ENCODE measurements around the gene GSTO2. TPM values are rescaled to one million over a fixed set of nuclear protein-coding genes. Genes with fewer than 3 reads are reported as not detected.
A peak's percentile ranks its signal among the peaks of the same experiment; 100 is the strongest.

GSTO2 gene
- total and polyA plus RNA-seq, 2 of the 13 experiments (the other 11 are each of a cell fraction or from before 2014, with no cell fraction given), result 2.1 to 7.9 TPM

DNA sequence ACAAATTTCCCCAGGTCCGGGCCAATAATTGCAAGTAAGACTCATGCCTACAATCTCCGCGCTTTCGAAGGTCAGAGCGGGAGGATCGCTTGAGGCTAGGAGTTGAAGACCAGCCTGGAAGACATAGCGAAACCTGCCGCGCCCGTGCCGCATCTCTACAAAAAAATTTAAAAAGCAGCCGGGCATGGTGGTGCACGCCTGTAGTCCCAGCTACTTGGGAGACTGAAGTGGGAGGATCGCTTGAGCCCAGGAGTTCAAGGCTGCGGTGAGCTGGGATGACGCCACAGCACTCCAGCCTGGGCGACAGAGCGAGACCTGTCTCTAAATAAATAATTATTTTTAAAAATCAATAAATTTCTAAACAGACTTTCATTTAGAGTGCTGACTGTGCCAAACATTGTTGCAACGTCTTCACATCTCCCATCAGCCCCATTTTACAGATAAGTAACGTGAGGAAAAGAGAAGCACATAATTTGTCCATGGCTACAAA lies 36.3 kb upstream of the GSTO2 start (continued):
- TF ChIP-seq, protein P1, sequence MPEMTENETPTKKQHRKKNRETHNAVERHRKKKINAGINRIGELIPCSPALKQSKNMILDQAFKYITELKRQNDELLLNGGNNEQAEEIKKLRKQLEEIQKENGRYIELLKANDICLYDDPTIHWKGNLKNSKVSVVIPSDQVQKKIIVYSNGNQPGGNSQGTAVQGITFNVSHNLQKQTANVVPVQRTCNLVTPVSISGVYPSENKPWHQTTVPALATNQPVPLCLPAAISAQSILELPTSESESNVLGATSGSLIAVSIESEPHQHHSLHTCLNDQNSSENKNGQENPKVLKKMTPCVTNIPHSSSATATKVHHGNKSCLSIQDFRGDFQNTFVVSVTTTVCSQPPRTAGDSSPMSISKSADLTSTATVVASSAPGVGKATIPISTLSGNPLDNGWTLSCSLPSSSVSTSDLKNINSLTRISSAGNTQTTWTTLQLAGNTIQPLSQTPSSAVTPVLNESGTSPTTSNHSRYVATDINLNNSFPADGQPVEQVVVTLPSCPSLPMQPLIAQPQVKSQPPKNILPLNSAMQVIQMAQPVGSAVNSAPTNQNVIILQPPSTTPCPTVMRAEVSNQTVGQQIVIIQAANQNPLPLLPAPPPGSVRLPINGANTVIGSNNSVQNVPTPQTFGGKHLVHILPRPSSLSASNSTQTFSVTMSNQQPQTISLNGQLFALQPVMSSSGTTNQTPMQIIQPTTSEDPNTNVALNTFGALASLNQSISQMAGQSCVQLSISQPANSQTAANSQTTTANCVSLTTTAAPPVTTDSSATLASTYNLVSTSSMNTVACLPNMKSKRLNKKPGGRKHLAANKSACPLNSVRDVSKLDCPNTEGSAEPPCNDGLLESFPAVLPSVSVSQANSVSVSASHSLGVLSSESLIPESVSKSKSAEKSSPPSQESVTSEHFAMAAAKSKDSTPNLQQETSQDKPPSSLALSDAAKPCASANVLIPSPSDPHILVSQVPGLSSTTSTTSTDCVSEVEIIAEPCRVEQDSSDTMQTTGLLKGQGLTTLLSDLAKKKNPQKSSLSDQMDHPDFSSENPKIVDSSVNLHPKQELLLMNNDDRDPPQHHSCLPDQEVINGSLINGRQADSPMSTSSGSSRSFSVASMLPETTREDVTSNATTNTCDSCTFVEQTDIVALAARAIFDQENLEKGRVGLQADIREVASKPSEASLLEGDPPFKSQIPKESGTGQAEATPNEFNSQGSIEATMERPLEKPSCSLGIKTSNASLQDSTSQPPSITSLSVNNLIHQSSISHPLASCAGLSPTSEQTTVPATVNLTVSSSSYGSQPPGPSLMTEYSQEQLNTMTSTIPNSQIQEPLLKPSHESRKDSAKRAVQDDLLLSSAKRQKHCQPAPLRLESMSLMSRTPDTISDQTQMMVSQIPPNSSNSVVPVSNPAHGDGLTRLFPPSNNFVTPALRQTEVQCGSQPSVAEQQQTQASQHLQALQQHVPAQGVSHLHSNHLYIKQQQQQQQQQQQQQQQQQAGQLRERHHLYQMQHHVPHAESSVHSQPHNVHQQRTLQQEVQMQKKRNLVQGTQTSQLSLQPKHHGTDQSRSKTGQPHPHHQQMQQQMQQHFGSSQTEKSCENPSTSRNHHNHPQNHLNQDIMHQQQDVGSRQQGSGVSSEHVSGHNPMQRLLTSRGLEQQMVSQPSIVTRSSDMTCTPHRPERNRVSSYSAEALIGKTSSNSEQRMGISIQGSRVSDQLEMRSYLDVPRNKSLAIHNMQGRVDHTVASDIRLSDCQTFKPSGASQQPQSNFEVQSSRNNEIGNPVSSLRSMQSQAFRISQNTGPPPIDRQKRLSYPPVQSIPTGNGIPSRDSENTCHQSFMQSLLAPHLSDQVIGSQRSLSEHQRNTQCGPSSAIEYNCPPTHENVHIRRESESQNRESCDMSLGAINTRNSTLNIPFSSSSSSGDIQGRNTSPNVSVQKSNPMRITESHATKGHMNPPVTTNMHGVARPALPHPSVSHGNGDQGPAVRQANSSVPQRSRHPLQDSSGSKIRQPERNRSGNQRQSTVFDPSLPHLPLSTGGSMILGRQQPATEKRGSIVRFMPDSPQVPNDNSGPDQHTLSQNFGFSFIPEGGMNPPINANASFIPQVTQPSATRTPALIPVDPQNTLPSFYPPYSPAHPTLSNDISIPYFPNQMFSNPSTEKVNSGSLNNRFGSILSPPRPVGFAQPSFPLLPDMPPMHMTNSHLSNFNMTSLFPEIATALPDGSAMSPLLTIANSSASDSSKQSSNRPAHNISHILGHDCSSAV (CRISPR knock-in tag; IDR thresholded peaks at IDR 0.05; ENCODE audit: borderline replicate concordance), result no peak
- TF ChIP-seq GABPA (IDR thresholded peaks at IDR 0.05; ENCODE audit: low read depth, low read length) (no peak), GABPA (CRISPR knock-in tag; IDR thresholded peaks at IDR 0.05; ENCODE audit: low read depth) (no peak), HOXA9 (CRISPR knock-in tag; IDR thresholded peaks at IDR 0.05; ENCODE audit: borderline replicate concordance) (no peak), ZNF143 (CRISPR knock-in tag; IDR thresholded peaks at IDR 0.05) (no peak), SOX5 (CRISPR knock-in tag; IDR thresholded peaks at IDR 0.05; ENCODE audit: borderline replicate concordance) (no peak), ZNF670 (CRISPR knock-in tag; IDR thresholded peaks at IDR 0.05; ENCODE audit: borderline replicate concordance) (no peak), MTF1 (CRISPR knock-in tag; IDR thresholded peaks at IDR 0.05) (no peak), ZNF660 (CRISPR knock-in tag; IDR thresholded peaks at IDR 0.05; ENCODE audit: borderline replicate concordance, low read depth) (no peak), ONECUT2 (CRISPR knock-in tag; IDR thresholded peaks at IDR 0.05) (peak; percentile 58; the same call in 1 of the 2 replicates), CREB1 (IDR thresholded peaks at IDR 0.05) (no peak), CREB1 (CRISPR knock-in tag; IDR thresholded peaks at IDR 0.05) (peak; percentile 27; the same call in 1 of the 2 replicates)
- TF ChIP-seq, protein P2, sequence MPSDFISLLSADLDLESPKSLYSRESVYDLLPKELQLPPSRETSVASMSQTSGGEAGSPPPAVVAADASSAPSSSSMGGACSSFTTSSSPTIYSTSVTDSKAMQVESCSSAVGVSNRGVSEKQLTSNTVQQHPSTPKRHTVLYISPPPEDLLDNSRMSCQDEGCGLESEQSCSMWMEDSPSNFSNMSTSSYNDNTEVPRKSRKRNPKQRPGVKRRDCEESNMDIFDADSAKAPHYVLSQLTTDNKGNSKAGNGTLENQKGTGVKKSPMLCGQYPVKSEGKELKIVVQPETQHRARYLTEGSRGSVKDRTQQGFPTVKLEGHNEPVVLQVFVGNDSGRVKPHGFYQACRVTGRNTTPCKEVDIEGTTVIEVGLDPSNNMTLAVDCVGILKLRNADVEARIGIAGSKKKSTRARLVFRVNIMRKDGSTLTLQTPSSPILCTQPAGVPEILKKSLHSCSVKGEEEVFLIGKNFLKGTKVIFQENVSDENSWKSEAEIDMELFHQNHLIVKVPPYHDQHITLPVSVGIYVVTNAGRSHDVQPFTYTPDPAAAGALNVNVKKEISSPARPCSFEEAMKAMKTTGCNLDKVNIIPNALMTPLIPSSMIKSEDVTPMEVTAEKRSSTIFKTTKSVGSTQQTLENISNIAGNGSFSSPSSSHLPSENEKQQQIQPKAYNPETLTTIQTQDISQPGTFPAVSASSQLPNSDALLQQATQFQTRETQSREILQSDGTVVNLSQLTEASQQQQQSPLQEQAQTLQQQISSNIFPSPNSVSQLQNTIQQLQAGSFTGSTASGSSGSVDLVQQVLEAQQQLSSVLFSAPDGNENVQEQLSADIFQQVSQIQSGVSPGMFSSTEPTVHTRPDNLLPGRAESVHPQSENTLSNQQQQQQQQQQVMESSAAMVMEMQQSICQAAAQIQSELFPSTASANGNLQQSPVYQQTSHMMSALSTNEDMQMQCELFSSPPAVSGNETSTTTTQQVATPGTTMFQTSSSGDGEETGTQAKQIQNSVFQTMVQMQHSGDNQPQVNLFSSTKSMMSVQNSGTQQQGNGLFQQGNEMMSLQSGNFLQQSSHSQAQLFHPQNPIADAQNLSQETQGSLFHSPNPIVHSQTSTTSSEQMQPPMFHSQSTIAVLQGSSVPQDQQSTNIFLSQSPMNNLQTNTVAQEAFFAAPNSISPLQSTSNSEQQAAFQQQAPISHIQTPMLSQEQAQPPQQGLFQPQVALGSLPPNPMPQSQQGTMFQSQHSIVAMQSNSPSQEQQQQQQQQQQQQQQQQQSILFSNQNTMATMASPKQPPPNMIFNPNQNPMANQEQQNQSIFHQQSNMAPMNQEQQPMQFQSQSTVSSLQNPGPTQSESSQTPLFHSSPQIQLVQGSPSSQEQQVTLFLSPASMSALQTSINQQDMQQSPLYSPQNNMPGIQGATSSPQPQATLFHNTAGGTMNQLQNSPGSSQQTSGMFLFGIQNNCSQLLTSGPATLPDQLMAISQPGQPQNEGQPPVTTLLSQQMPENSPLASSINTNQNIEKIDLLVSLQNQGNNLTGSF (CRISPR knock-in tag; IDR thresholded peaks at IDR 0.05), result no peak

Data from HepG2 (cell line).